HepG2 (cell line): ENCODE results near the gene KIF17. TPM values are rescaled to one million over a fixed set of nuclear protein-coding genes. Genes with fewer than 3 reads are reported as not detected.

Experiments used
- PPARG ChIP-seq: conservative IDR thresholded peaks from 2 replicates; pipeline ENCODE4 v1.6.1; 2016; ENCODE audit warnings: missing biosample characterization, missing genetic modification reagents
- RBM39 ChIP-seq: fragments of 200-400 bp; formaldehyde crosslinking; IDR thresholded peaks from one replicate; pipeline ENCODE4 v1.6.1; 2018; ENCODE audit warnings: antibody characterized with exemption, mild to moderate bottlenecking, low read depth, low read length; ENCODE audit not compliant: poor library complexity, severe bottlenecking
- SALL1 ChIP-seq: sonication (generic); formaldehyde crosslinking; IDR thresholded peaks from 2 replicates; pipeline ENCODE4 v1.8.0; 2022; ENCODE audit warnings: mild to moderate bottlenecking, missing genetic modification reagents
- TCF12 ChIP-seq, 2 experiments: fragments of 450-650 bp in 1 of 2; sonication (generic) in 1 of 2; formaldehyde crosslinking in 1 of 2; IDR thresholded peaks; 2 replicates each; pipeline versions ENCODE4 v1.6.1 to v1.8.0; 2017 to 2022; ENCODE audit warnings: antibody characterized with exemption in 1 of 2, mild to moderate bottlenecking in 1 of 2, missing genetic modification reagents in 1 of 2, moderate library complexity in 1 of 2
- ZKSCAN8 ChIP-seq: IDR thresholded peaks from 2 replicates; pipeline ENCODE4 v1.6.1; 2016; ENCODE audit warnings: borderline replicate concordance, missing genetic modification reagents, missing compliant biosample characterization
- ZNF10 ChIP-seq: sonication (generic); formaldehyde crosslinking; IDR thresholded peaks from 2 replicates; pipeline ENCODE4 v1.4.0; 2020; ENCODE audit warnings: mild to moderate bottlenecking, low read depth, missing genetic modification reagents, borderline replicate concordance
- ZNF33A ChIP-seq: sonication (generic); formaldehyde crosslinking; IDR thresholded peaks from 2 replicates; pipeline ENCODE4 v1.5.1; 2020; ENCODE audit warnings: missing genetic modification reagents, mild to moderate bottlenecking, moderate library complexity, borderline replicate concordance
- ZNF615 ChIP-seq: sonication (generic); formaldehyde crosslinking; IDR thresholded peaks from 2 replicates; pipeline ENCODE4 v1.5.0; 2020; ENCODE audit warnings: mild to moderate bottlenecking, missing genetic modification reagents, borderline replicate concordance
- ZNF777 ChIP-seq: sonication (generic); formaldehyde crosslinking; IDR thresholded peaks from 2 replicates; pipeline ENCODE4 v1.4.0; 2020; ENCODE audit warnings: missing genetic modification reagents
- polyA plus RNA-seq, 8 experiments: library from polyadenylated mRNA; depleted of rRNA in 3 of 8; stranded (reverse) in 7 of 8; unstranded in 1 of 8; fragments of >200 nt; fragmentation: Illumina TruSeq in 4 of 8; extraction: Trizol in 4 of 8; gene quantifications; 2 replicates each; pipeline versions ENCODE4 v1.2.1 to v1.2.3, GENCODE V29; 2011 to 2016; ENCODE audit warnings: low read depth in 4 of 8, missing spikeins in 1 of 8, mixed read lengths in 1 of 8; ENCODE audit not compliant: insufficient read depth in 1 of 8
- total RNA-seq, 5 experiments: library from RNA; depleted of rRNA; stranded (reverse); fragments of >200 nt; fragmentation: Illumina TruSeq; extraction: Trizol; gene quantifications; 2 replicates each; pipeline ENCODE4 v1.2.3, GENCODE V29; 2016; ENCODE audit warnings: low read depth in 1 of 5
- TF ChIP-seq, protein P1 (sequence below): sonication (generic); formaldehyde crosslinking; IDR thresholded peaks from 2 replicates; pipeline ENCODE4 v1.5.1; 2020; ENCODE audit warnings: missing genetic modification reagents, mild to moderate bottlenecking, borderline replicate concordance
- TF ChIP-seq, protein P2 (sequence below): sonication (generic); formaldehyde crosslinking; IDR thresholded peaks from 2 replicates; pipeline ENCODE4 v1.8.1; 2023; ENCODE audit warnings: mild to moderate bottlenecking, missing genetic modification reagents
- TF ChIP-seq, protein P3 (sequence below): sonication (generic); formaldehyde crosslinking; IDR thresholded peaks from 2 replicates; pipeline ENCODE4 v1.9.0; 2022; ENCODE audit warnings: missing genetic modification reagents, mild to moderate bottlenecking, borderline replicate concordance
- TF ChIP-seq, protein P4 (sequence below): sonication (generic); formaldehyde crosslinking; IDR thresholded peaks from 2 replicates; pipeline ENCODE4 v1.4.0; 2020; ENCODE audit warnings: mild to moderate bottlenecking, missing genetic modification reagents
- TF ChIP-seq, protein P5 (sequence below): sonication (generic); formaldehyde crosslinking; IDR thresholded peaks from 2 replicates; pipeline ENCODE4 v1.4.0; 2020; ENCODE audit warnings: missing genetic modification reagents, borderline replicate concordance
- TF ChIP-seq, protein P6 (sequence below): conservative IDR thresholded peaks from 2 replicates; pipeline ENCODE4 v1.6.1; 2018; ENCODE audit warnings: missing genetic modification reagents

KIF17 gene
- total and polyA plus RNA-seq, 2 of the 13 experiments (the other 11 are each of a cell fraction or from before 2014, with no cell fraction given) = 0.24 to 0.44 TPM

DNA sequence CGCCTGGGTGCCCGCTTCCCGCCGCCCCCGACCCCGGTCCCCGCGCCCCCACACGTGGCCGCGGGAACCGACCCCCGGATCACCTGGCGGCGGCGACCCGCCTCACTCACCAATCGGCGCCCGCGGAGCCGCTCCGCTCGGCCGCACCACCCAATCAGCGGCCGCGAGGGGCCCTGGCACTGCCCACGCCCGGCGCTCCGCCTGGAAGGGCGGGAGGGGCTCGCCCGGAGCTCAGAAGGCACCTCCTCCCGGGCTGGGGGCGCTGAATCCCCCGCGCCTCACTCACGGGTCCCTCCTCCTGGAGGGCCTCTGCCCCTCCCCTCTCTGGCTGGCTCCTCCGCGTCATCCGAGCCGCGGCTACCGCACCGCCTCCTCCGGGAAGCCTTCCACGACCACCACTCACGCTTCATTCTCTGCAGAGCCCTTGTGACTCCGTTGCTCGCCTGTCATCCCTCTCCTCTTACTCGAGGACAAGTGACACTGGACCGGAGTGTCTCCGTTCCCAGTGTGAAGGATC is 14.3 kb upstream of the KIF17 start (continued):
- TF ChIP-seq, protein P1, sequence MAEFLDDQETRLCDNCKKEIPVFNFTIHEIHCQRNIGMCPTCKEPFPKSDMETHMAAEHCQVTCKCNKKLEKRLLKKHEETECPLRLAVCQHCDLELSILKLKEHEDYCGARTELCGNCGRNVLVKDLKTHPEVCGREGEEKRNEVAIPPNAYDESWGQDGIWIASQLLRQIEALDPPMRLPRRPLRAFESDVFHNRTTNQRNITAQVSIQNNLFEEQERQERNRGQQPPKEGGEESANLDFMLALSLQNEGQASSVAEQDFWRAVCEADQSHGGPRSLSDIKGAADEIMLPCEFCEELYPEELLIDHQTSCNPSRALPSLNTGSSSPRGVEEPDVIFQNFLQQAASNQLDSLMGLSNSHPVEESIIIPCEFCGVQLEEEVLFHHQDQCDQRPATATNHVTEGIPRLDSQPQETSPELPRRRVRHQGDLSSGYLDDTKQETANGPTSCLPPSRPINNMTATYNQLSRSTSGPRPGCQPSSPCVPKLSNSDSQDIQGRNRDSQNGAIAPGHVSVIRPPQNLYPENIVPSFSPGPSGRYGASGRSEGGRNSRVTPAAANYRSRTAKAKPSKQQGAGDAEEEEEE (CRISPR knock-in tag) = no peak
- TF ChIP-seq SALL1 (CRISPR knock-in tag) (0 out of 2 replicates have a peak, but pooled peaks have one; percentile 34), RBM39 (no peak), ZNF33A (CRISPR knock-in tag) (no peak), ZNF10 (CRISPR knock-in tag) (no peak), PPARG (CRISPR knock-in tag) (no peak), TCF12 (IDR thresholded peaks at IDR 0.05) (no peak), TCF12 (CRISPR knock-in tag; IDR thresholded peaks at IDR 0.05) (no peak; the same call in 1 of the 2 replicates), ZKSCAN8 (CRISPR knock-in tag) (no peak), ZNF777 (CRISPR knock-in tag) (no peak), ZNF615 (CRISPR knock-in tag) (no peak)
- TF ChIP-seq, protein P2, sequence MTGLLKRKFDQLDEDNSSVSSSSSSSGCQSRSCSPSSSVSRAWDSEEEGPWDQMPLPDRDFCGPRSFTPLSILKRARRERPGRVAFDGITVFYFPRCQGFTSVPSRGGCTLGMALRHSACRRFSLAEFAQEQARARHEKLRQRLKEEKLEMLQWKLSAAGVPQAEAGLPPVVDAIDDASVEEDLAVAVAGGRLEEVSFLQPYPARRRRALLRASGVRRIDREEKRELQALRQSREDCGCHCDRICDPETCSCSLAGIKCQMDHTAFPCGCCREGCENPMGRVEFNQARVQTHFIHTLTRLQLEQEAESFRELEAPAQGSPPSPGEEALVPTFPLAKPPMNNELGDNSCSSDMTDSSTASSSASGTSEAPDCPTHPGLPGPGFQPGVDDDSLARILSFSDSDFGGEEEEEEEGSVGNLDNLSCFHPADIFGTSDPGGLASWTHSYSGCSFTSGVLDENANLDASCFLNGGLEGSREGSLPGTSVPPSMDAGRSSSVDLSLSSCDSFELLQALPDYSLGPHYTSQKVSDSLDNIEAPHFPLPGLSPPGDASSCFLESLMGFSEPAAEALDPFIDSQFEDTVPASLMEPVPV (CRISPR knock-in tag) = no peak
- TF ChIP-seq, protein P3, sequence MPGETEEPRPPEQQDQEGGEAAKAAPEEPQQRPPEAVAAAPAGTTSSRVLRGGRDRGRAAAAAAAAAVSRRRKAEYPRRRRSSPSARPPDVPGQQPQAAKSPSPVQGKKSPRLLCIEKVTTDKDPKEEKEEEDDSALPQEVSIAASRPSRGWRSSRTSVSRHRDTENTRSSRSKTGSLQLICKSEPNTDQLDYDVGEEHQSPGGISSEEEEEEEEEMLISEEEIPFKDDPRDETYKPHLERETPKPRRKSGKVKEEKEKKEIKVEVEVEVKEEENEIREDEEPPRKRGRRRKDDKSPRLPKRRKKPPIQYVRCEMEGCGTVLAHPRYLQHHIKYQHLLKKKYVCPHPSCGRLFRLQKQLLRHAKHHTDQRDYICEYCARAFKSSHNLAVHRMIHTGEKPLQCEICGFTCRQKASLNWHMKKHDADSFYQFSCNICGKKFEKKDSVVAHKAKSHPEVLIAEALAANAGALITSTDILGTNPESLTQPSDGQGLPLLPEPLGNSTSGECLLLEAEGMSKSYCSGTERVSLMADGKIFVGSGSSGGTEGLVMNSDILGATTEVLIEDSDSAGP (CRISPR knock-in tag) = no peak
- TF ChIP-seq, protein P4, sequence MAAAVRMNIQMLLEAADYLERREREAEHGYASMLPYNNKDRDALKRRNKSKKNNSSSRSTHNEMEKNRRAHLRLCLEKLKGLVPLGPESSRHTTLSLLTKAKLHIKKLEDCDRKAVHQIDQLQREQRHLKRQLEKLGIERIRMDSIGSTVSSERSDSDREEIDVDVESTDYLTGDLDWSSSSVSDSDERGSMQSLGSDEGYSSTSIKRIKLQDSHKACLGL (CRISPR knock-in tag) = no peak
- TF ChIP-seq, protein P5, sequence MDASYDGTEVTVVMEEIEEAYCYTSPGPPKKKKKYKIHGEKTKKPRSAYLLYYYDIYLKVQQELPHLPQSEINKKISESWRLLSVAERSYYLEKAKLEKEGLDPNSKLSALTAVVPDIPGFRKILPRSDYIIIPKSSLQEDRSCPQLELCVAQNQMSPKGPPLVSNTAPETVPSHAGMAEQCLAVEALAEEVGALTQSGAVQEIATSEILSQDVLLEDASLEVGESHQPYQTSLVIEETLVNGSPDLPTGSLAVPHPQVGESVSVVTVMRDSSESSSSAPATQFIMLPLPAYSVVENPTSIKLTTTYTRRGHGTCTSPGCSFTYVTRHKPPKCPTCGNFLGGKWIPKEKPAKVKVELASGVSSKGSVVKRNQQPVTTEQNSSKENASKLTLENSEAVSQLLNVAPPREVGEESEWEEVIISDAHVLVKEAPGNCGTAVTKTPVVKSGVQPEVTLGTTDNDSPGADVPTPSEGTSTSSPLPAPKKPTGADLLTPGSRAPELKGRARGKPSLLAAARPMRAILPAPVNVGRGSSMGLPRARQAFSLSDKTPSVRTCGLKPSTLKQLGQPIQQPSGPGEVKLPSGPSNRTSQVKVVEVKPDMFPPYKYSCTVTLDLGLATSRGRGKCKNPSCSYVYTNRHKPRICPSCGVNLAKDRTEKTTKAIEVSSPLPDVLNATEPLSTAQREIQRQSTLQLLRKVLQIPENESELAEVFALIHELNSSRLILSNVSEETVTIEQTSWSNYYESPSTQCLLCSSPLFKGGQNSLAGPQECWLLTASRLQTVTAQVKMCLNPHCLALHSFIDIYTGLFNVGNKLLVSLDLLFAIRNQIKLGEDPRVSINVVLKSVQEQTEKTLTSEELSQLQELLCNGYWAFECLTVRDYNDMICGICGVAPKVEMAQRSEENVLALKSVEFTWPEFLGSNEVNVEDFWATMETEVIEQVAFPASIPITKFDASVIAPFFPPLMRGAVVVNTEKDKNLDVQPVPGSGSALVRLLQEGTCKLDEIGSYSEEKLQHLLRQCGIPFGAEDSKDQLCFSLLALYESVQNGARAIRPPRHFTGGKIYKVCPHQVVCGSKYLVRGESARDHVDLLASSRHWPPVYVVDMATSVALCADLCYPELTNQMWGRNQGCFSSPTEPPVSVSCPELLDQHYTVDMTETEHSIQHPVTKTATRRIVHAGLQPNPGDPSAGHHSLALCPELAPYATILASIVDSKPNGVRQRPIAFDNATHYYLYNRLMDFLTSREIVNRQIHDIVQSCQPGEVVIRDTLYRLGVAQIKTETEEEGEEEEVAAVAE (CRISPR knock-in tag) = no peak
- TF ChIP-seq, protein P6, sequence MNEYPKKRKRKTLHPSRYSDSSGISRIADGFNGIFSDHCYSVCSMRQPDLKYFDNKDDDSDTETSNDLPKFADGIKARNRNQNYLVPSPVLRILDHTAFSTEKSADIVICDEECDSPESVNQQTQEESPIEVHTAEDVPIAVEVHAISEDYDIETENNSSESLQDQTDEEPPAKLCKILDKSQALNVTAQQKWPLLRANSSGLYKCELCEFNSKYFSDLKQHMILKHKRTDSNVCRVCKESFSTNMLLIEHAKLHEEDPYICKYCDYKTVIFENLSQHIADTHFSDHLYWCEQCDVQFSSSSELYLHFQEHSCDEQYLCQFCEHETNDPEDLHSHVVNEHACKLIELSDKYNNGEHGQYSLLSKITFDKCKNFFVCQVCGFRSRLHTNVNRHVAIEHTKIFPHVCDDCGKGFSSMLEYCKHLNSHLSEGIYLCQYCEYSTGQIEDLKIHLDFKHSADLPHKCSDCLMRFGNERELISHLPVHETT = no peak
